ENCODE results near the gene FAM20C. TPM values are rescaled to one million over a fixed set of nuclear protein-coding genes. Genes with fewer than 3 reads are reported as not detected.

FAM20C gene
- total RNA-seq, 1 donor from 2014 or later = 10.0 TPM

GRCh38 chr7:197413-198335 is 5.3 kb downstream of the FAM20C start:
- DNase-seq (ENCODE audit: low read depth) (no peak), FAIRE-seq (no peak)
- H3K4me1 Mint-ChIP-seq (ENCODE audit: low read depth, unreplicated experiment) = peaks cover 7% of the 10 kb centered on the region
- no peak overlapping the region for H3K4me3 ChIP-seq (ENCODE audit: insufficient read depth, low read depth, low read length)
- peak overlapping the region; percentile 99 for H3K4me2 ChIP-seq (ENCODE audit: low read length)
- H3K9me3 Mint-ChIP-seq (ENCODE audit: unreplicated experiment) = peaks cover 6% of the 10 kb centered on the region
- peaks cover 19% of the 10 kb centered on the region for H3K36me3 Mint-ChIP-seq (ENCODE audit: low read depth, unreplicated experiment)
- no peak overlapping the region for H3K4me3 Mint-ChIP-seq (ENCODE audit: unreplicated experiment)
- H3K27me3 Mint-ChIP-seq (ENCODE audit: low read depth, unreplicated experiment) = peaks cover 53% of the 10 kb centered on the region
- no peaks in the 10 kb centered on the region for H3K27me3 ChIP-seq (ENCODE audit: insufficient read depth, low read length)
- no peak overlapping the region for H3K27ac Mint-ChIP-seq (ENCODE audit: unreplicated experiment)
- no peaks in the 10 kb centered on the region for H3K9me3 ChIP-seq (ENCODE audit: insufficient read depth, low read depth, low read length)
- H4K20me1 ChIP-seq (ENCODE audit: insufficient read depth, low read length) = peaks cover 96% of the 10 kb centered on the region
- H3K9ac ChIP-seq (ENCODE audit: low read length) = no peak overlapping the region
- no peak overlapping the region for H2AFZ ChIP-seq (ENCODE audit: low read depth, low read length)
- no peak for TF ChIP-seq EZH2 (IDR thresholded peaks at IDR 0.05; ENCODE audit: insufficient read depth, low read length)
- TF ChIP-seq CTCF (IDR thresholded peaks at IDR 0.05; ENCODE audit: insufficient read depth, low read depth, low read length) = no peak
- no peak overlapping the region for H3K27ac ChIP-seq (ENCODE audit: low read depth, low read length)
- peaks cover 90% of the 10 kb centered on the region for H3K79me2 ChIP-seq (ENCODE audit: insufficient read depth, low read length)
- H3K36me3 ChIP-seq (ENCODE audit: insufficient read depth, low read length) = peaks cover 43% of the 10 kb centered on the region
- H3K4me1 ChIP-seq (ENCODE audit: insufficient read depth, low read length) = peaks cover 26% of the 10 kb centered on the region

DNA sequence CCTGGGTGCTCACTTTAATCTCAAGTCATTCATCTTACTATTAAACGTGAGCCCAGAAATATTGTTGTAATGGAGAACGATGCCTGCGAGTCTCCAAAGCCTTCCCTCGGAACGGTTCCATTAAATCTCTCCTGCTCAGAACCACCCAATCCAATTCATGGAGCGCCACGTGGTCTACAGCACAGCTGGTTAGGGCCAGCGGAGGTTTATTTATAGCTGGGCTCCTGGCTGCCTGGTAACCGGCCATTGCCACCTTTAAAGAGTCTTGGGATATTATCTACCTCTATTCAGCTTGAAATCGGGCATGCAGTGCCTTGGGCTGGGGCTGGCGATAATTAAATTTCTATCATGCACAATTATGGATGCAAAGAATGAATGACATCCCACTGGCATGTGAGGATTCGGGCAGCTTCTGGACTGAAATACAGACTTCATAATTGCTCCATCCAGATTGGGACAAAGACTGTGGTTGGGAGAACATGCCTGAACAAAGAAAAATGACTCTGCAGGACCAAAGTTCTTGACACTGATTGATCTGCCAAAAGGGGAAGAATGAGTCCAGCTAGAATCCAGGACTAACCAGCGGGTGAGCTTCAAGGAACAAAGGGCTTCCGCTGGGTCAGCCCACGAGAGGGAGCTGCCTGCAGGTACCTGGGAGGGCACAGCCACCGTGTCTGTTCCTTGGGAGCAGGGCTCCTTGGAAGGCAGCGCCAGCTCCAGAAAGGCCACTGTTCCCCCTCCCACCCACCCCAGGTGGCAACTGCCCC is 7.3 kb downstream of the FAM20C start:
- DNase-seq (ENCODE audit: low read depth) (no peak), FAIRE-seq (no peak)
- Histone ChIP-seq H3K4me3 (ENCODE audit: insufficient read depth, low read depth, low read length) (no peak overlapping the region), H3K9me3 (ENCODE audit: insufficient read depth, low read depth, low read length) (peaks cover 2% of the 10 kb centered on the region), H3K79me2 (ENCODE audit: insufficient read depth, low read length) (peaks cover 73% of the 10 kb centered on the region), H2AFZ (ENCODE audit: low read depth, low read length) (no peak overlapping the region), H4K20me1 (ENCODE audit: insufficient read depth, low read length) (peaks cover 98% of the 10 kb centered on the region), H3K4me1 (ENCODE audit: insufficient read depth, low read length) (peaks cover 22% of the 10 kb centered on the region), H3K4me2 (ENCODE audit: low read length) (no peak overlapping the region), H3K27ac (ENCODE audit: low read depth, low read length) (no peak overlapping the region), H3K27me3 (ENCODE audit: insufficient read depth, low read length) (no peaks in the 10 kb centered on the region), H3K9ac (ENCODE audit: low read length) (no peak overlapping the region), H3K36me3 (ENCODE audit: insufficient read depth, low read length) (peaks cover 49% of the 10 kb centered on the region)
- Mint-ChIP-seq H3K27ac (ENCODE audit: unreplicated experiment) (no peak overlapping the region), H3K4me3 (ENCODE audit: unreplicated experiment) (no peak overlapping the region), H3K9me3 (ENCODE audit: unreplicated experiment) (peaks cover 6% of the 10 kb centered on the region), H3K27me3 (ENCODE audit: low read depth, unreplicated experiment) (peaks cover 49% of the 10 kb centered on the region), H3K4me1 (ENCODE audit: low read depth, unreplicated experiment) (peaks cover 3% of the 10 kb centered on the region), H3K36me3 (ENCODE audit: low read depth, unreplicated experiment) (peaks cover 29% of the 10 kb centered on the region)
- TF ChIP-seq EZH2 (IDR thresholded peaks at IDR 0.05; ENCODE audit: insufficient read depth, low read length) (no peak), CTCF (IDR thresholded peaks at IDR 0.05; ENCODE audit: insufficient read depth, low read depth, low read length) (no peak)

All from astrocyte (in vitro differentiated cells and primary cell).